ENCODE measurements around the gene MSI2. TPM values are rescaled to one million over a fixed set of nuclear protein-coding genes. Genes with fewer than 3 reads are reported as not detected.

Gene MSI2
- polyA plus RNA-seq, 1 of the 3 experiments (the other 2 are of a cell fraction) = 24.1 TPM

DNA sequence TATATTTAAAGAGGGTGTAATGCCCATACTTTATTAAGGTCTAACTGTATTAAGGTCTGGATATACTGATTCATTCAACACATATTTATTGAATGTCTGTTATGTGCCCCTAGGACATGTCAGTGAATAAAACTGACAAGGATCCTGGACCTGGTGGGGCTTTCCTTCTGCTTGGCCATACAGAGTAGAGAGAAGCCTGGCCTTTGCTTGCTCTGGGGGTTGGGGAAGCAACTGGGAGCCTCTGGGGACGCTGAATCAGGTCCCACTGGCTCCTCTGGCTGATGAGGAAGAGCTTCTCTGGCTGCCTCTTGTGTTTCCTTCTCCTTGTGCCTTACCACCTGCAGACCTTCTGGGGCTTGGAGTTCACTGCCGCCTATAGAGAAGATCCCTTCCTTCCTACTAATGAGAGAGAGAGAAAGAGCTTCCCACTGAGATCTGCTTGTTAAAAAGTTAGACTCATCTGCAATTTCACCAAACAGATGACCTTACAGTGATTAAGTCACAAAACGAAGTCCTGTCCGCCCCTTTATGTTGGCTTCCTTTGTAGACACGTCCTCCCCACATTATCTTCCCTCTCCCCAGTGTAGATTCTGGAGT lies 49.7 kb downstream of the MSI2 start:
- Histone ChIP-seq H3K9me2 (no peaks in the 10 kb centered on the region), H3K9me3 (no peaks in the 10 kb centered on the region), H3K9ac (no peak overlapping the region), H3K27ac (ENCODE audit: low read depth in 2 of 2, low read length in 1 of 2) (no peak overlapping the region; a peak in 1 of 4 replicates), H3K79me2 (ENCODE audit: insufficient read depth) (no peaks in the 10 kb centered on the region), H3K4me2 (no peak overlapping the region), H3F3A (replicated peaks; ENCODE audit: insufficient read depth) (no peaks in the 10 kb centered on the region), H3K36me3 (replicated peaks in 1 of 2; ENCODE audit: control insufficient read depth in 1 of 2, insufficient read depth in 2 of 2, low read length in 1 of 2) (peaks cover 11 to 40% of the 10 kb centered on the region in 2 experiments), H3K4me1 (ENCODE audit: control insufficient read depth in 1 of 2, insufficient read depth in 2 of 2, low read depth in 1 of 2, low read length in 1 of 2) (peaks cover 0 to 4% of the 10 kb centered on the region in 2 experiments; a peak in 1 of 4 replicates), H3K27me3 (ENCODE audit: insufficient read depth) (no peaks in the 10 kb centered on the region), H2AFZ (ENCODE audit: low read depth) (no peak overlapping the region), H3K4me3 (ENCODE audit: low read depth in 2 of 2, low read length in 1 of 2) (no peak overlapping the region), H4K20me1 (ENCODE audit: insufficient read depth) (peaks cover 6% of the 10 kb centered on the region; the same call in 1 of the 2 replicates)
- 96% methylated on average over 5 of the region's 5 CpGs for WGBS (ENCODE audit: low lambda C conversion rate)
- TF ChIP-seq RCOR1 (IDR thresholded peaks at IDR 0.05; ENCODE audit: low read length) (no peak), NRF1 (IDR thresholded peaks at IDR 0.05; ENCODE audit: low read depth, low read length) (no peak), FOXJ3 (CRISPR knock-in tag; IDR thresholded peaks at IDR 0.05) (no peak), PBX3 (IDR thresholded peaks at IDR 0.05) (no peak), RFX5 (IDR thresholded peaks at IDR 0.05; ENCODE audit: low read length) (no peak), ELF1 (IDR thresholded peaks at IDR 0.05) (no peak), RXRA (IDR thresholded peaks at IDR 0.05; ENCODE audit: borderline replicate concordance, low read depth) (no peak), NFIC (IDR thresholded peaks at IDR 0.05; ENCODE audit: borderline replicate concordance) (no peak), MEF2A (IDR thresholded peaks at IDR 0.05; ENCODE audit: borderline replicate concordance, low read depth) (no peak), JUND (IDR thresholded peaks at IDR 0.05) (no peak), SIN3A (IDR thresholded peaks at IDR 0.05; ENCODE audit: borderline replicate concordance, low read depth, low read length) (no peak), EP300 (IDR thresholded peaks at IDR 0.05; ENCODE audit: borderline replicate concordance in 1 of 2, low read depth in 1 of 2, low read length in 1 of 2) (no peak), TCF12 (IDR thresholded peaks at IDR 0.05) (no peak)
- TF ChIP-seq, protein P1, sequence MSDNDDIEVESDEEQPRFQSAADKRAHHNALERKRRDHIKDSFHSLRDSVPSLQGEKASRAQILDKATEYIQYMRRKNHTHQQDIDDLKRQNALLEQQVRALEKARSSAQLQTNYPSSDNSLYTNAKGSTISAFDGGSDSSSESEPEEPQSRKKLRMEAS (IDR thresholded peaks at IDR 0.05; ENCODE audit: low read depth) = no peak
- ChIA-PET POLR2A (no interaction called here), CTCF (interaction anchor here (0.8 to 2.2 kb wide), 3 partner anchors 14 to 527 kb away, joined by 3 to 4 read pairs (median 3); no protein-coding TSS in a partner anchor)
- no peak for DNase-seq

- CTCF ChIA-PET = interaction anchor here (0.9 to 1.6 kb wide), 2 partner anchors 14 to 33 kb away, joined by 3 to 5 read pairs; no protein-coding TSS in a partner anchor
- TF ChIP-seq YY1 (IDR thresholded peaks at IDR 0.05; ENCODE audit: low read depth) (no peak), EP300 (IDR thresholded peaks at IDR 0.05; ENCODE audit: borderline replicate concordance in 1 of 2, low read depth in 1 of 2, low read length in 1 of 2) (no peak), SMC3 (IDR thresholded peaks at IDR 0.05; ENCODE audit: low read depth, low read length) (no peak), JUND (IDR thresholded peaks at IDR 0.05) (no peak), CHD2 (IDR thresholded peaks at IDR 0.05; ENCODE audit: low read length, partially characterized antibody) (no peak), GABPA (IDR thresholded peaks at IDR 0.05; ENCODE audit: low read depth) (no peak), RXRA (IDR thresholded peaks at IDR 0.05; ENCODE audit: borderline replicate concordance, low read depth) (no peak), POLR2AphosphoS5 (IDR thresholded peaks at IDR 0.05; ENCODE audit: low read depth, low read length) (no peak), RFX5 (IDR thresholded peaks at IDR 0.05; ENCODE audit: low read length) (no peak), SIN3A (IDR thresholded peaks at IDR 0.05; ENCODE audit: borderline replicate concordance, low read depth, low read length) (no peak)
- TF ChIP-seq, protein P2, sequence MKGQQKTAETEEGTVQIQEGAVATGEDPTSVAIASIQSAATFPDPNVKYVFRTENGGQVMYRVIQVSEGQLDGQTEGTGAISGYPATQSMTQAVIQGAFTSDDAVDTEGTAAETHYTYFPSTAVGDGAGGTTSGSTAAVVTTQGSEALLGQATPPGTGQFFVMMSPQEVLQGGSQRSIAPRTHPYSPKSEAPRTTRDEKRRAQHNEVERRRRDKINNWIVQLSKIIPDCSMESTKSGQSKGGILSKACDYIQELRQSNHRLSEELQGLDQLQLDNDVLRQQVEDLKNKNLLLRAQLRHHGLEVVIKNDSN (IDR thresholded peaks at IDR 0.05; ENCODE audit: borderline replicate concordance, low read depth) = no peak
- TF ChIP-seq, protein P3, sequence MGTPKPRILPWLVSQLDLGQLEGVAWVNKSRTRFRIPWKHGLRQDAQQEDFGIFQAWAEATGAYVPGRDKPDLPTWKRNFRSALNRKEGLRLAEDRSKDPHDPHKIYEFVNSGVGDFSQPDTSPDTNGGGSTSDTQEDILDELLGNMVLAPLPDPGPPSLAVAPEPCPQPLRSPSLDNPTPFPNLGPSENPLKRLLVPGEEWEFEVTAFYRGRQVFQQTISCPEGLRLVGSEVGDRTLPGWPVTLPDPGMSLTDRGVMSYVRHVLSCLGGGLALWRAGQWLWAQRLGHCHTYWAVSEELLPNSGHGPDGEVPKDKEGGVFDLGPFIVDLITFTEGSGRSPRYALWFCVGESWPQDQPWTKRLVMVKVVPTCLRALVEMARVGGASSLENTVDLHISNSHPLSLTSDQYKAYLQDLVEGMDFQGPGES (IDR thresholded peaks at IDR 0.05; ENCODE audit: low read depth, low read length) = no peak
- TF ChIP-seq, protein P1 (IDR thresholded peaks at IDR 0.05; ENCODE audit: low read depth) = no peak
- TF ChIP-seq, protein P4, sequence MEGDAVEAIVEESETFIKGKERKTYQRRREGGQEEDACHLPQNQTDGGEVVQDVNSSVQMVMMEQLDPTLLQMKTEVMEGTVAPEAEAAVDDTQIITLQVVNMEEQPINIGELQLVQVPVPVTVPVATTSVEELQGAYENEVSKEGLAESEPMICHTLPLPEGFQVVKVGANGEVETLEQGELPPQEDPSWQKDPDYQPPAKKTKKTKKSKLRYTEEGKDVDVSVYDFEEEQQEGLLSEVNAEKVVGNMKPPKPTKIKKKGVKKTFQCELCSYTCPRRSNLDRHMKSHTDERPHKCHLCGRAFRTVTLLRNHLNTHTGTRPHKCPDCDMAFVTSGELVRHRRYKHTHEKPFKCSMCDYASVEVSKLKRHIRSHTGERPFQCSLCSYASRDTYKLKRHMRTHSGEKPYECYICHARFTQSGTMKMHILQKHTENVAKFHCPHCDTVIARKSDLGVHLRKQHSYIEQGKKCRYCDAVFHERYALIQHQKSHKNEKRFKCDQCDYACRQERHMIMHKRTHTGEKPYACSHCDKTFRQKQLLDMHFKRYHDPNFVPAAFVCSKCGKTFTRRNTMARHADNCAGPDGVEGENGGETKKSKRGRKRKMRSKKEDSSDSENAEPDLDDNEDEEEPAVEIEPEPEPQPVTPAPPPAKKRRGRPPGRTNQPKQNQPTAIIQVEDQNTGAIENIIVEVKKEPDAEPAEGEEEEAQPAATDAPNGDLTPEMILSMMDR (IDR thresholded peaks at IDR 0.05) = no peak
Observed at GRCh38 chr17:57308543-57309186, 52.3 kb downstream of the MSI2 start.

More at GRCh38 chr17:57308543-57309186, 52.3 kb downstream of the MSI2 start:
- H3K9ac ChIP-seq = no peak overlapping the region
- H3K9me3 ChIP-seq = no peaks in the 10 kb centered on the region
- H3K9me2 ChIP-seq = no peaks in the 10 kb centered on the region
- no peak for DNase-seq
- WGBS (ENCODE audit: low lambda C conversion rate) = 91% methylated on average over 5 of the region's 5 CpGs
- no peak overlapping the region; a peak in 1 of 4 replicates for H3K27ac ChIP-seq (ENCODE audit: low read depth in 2 of 2, low read length in 1 of 2)
- no peaks in the 10 kb centered on the region for H3K79me2 ChIP-seq (ENCODE audit: insufficient read depth)
- peaks cover 6% of the 10 kb centered on the region; the same call in 1 of the 2 replicates for H4K20me1 ChIP-seq (ENCODE audit: insufficient read depth)
- no peaks in the 10 kb centered on the region for H3K27me3 ChIP-seq (ENCODE audit: insufficient read depth)
- H3K4me3 ChIP-seq (ENCODE audit: low read depth in 2 of 2, low read length in 1 of 2) = no peak overlapping the region
- H2AFZ ChIP-seq (ENCODE audit: low read depth) = no peak overlapping the region
- POLR2A ChIA-PET = no interaction called here
- H3F3A ChIP-seq (replicated peaks; ENCODE audit: insufficient read depth) = no peaks in the 10 kb centered on the region
- no peak overlapping the region for H3K4me2 ChIP-seq
- H3K36me3 ChIP-seq (replicated peaks in 1 of 2; ENCODE audit: control insufficient read depth in 1 of 2, insufficient read depth in 2 of 2, low read length in 1 of 2) = peaks cover 15 to 28% of the 10 kb centered on the region in 2 experiments
- peaks cover 0 to 5% of the 10 kb centered on the region in 2 experiments; a peak in 1 of 4 replicates for H3K4me1 ChIP-seq (ENCODE audit: control insufficient read depth in 1 of 2, insufficient read depth in 2 of 2, low read depth in 1 of 2, low read length in 1 of 2)
